D721Med (cell line): Measurements from ENCODE around the gene NCOR1.

Experiments
- DNase-seq: peaks from one replicate; pipeline ENCODE4 v3.0.0; 2011; ENCODE audit warnings: low spot score; ENCODE audit not compliant: insufficient read length
- FAIRE-seq: peaks from 2 replicates; lab custom pipeline; 2011; peaks lifted over from hg19 to GRCh38; lab: Jason Lieb, UNC
- TF ChIP-seq, protein P1 (sequence below): IDR thresholded peaks from 2 replicates; pipeline ENCODE4 v1.5.1; 2012; ENCODE audit warnings: mild to moderate bottlenecking, control low read depth; ENCODE audit not compliant: insufficient read depth; ENCODE audit errors: missing control alignments

NCOR1 gene

DNA sequence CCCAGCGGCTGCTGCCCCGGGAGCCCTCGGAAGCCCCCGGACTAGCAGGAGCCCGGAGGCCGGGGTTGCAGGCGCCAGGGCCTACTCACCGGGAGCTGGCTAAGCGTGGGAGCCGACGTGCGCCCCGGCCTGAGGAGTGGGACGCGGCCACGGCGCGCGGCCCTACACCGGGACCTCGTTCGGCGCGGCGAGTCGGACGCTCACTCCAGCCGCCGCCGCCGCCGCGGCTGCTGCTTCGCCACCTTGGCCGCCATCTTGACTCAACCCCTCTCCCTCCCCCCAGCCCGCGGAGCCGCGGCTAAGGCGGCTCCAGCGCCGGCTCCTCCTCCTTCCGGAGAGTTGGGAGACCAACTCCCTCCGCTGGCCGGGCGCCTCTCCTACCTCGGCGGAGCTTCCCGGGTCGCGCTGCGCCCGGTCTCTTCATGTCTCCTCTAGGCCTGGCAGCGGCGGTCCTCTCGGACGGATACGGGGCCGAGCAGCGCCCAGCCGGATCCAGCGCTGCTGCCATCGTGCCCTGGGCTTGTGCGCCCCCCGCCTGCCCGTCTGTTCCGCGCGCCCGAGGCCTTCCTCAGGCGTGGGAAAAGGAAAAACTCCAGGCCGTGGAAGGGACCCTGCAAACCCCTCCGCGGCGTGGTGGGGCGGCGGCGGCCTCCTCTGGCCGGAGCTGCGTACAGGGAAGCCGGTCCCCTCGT lies at the start of gene NCOR1:
Gene NCOR1 (minus strand): TSS at position 262 of the 692 bp plus-strand sequence. CDS start 20,965 bp downstream, outside the sequence.
- DNase-seq: peak; percentile 45
- TF ChIP-seq, protein P1, sequence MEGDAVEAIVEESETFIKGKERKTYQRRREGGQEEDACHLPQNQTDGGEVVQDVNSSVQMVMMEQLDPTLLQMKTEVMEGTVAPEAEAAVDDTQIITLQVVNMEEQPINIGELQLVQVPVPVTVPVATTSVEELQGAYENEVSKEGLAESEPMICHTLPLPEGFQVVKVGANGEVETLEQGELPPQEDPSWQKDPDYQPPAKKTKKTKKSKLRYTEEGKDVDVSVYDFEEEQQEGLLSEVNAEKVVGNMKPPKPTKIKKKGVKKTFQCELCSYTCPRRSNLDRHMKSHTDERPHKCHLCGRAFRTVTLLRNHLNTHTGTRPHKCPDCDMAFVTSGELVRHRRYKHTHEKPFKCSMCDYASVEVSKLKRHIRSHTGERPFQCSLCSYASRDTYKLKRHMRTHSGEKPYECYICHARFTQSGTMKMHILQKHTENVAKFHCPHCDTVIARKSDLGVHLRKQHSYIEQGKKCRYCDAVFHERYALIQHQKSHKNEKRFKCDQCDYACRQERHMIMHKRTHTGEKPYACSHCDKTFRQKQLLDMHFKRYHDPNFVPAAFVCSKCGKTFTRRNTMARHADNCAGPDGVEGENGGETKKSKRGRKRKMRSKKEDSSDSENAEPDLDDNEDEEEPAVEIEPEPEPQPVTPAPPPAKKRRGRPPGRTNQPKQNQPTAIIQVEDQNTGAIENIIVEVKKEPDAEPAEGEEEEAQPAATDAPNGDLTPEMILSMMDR: no peak
- FAIRE-seq: no peak

DNA sequence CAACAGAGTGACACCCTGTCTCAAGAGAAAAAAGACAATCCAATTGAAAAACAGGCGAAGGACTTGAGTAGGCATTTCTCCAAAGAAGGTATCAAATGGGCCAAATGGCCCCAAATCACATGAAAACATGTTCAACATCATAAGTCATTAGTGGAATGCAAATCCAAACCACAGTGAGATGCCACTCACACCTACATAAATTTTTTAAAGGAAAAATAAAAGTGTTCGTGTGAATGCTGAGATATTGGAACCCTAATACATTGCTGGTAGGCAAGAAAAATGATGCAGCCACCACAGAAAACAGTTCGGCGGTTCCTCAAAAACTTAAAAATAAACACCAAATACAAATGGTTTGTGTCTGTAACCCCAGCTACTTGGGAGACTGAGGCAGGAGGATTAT lies 46.9 kb upstream of the NCOR1 start:
- TF ChIP-seq, protein P1: no peak
- DNase-seq (no peak), FAIRE-seq (no peak)

DNA sequence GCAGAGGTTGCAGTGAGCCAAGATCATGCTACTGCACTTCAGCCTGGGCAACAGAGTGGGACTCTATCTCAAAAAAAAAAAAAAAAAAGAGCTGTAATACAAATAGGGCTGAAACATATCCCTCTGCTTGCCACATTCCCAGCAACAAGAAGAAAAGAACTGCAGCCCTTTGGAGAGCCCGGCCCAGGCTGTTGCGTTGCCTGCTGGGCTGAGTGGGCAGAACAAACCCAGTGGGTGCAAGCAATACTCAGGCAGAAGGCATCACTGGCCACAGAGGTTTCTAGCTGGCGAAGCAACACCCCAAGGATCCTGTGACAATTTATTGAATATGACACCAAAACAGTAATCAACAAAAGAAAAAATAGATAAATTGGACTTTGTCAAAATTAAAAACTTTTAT lies 45.7 kb upstream of the NCOR1 start:
- TF ChIP-seq, protein P1: no peak
- DNase-seq (no peak), FAIRE-seq (no peak)

DNA sequence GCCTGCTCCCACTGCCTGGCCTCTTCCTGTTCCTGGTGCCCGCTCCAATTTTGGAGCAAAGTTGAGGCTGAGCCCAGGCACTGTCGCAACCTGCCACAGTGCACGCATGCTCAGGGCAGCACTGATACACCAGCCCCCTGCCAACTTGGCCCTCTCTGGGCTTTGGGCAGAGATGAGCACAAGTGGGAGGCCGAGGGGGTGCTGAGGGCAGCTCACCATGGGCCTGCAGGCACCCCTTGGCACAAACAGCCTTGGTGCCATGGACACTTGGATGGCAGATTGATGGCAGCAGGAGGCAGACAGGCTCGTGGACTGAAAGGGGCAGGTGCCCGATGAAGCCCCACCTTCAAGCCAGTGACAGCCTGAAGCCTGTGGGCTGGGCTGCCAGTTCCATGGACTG lies 44.6 kb upstream of the NCOR1 start:
- TF ChIP-seq, protein P1: no peak
- FAIRE-seq (no peak), DNase-seq (no peak)

DNA sequence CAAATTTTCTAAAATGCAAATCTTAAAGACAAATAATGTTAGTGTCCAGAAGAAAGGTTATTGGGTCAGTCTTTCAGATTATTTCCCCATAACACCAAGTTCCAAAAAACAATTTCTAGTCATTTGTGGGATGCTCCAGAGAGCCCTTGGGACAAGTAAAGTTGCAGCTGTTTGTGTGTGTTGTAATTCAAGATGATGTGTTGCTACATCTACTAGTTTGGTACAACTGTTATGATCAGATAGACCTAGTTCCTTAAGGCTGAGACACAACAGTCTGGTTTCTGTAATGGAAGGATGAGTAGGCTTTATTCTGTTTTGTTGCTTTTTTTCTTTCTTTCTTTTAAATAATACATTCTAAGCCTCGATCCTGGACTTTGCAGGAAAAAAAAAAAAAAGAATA lies 43.6 kb upstream of the NCOR1 start:
- TF ChIP-seq, protein P1: no peak
- no peak for DNase-seq
- FAIRE-seq: no peak

DNA sequence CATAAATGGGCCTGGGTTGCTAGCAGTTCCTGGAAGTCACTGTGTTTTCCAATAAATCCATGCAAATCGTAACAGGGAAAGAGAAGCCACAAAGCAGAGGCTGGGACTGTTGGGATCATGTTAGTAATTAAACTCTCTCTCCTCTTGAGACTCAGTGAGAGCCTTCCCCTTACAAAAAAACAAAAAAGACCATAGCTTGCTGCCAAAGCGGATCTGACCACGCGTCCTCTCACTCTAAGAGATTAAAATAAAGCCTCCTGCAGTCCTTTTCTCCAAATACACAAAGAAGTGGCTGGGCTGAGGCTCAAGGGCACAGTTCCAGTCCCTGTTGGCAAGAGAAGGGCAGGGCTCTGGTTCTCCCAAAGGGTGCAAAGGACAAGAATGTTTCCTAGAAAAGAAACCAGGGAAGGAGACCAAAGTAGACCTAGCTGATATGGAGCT lies 40.2 kb upstream of the NCOR1 start:
- FAIRE-seq (no peak), DNase-seq (no peak)

More for the DNA sequence above, 40.2 kb upstream of the NCOR1 start:
- TF ChIP-seq, protein P1: no peak
